Esophagus squamous epithelium (tissue), 5 donors: ENCODE measurements around the gene DCP2. TPM values are rescaled to one million over a fixed set of nuclear protein-coding genes. Genes with fewer than 3 reads are reported as not detected.

Experiments
- DNase-seq: peaks from one replicate; lab custom pipeline; 2025; lab: John Stamatoyannopoulos, UW
- H3K27ac ChIP-seq, 4 donors: fragments of 200-600 bp; sonication (generic); one replicate each; pipeline ENCODE4 v1.5.1; 2016 to 2019; ENCODE audit warnings: mild to moderate bottlenecking in 1 of 4
- H3K27me3 ChIP-seq, 4 donors: fragments of 200-600 bp; sonication (generic); 1 replicate in 3 of 4; 2 replicates in 1 of 4; pipeline versions ENCODE4 v1.5.1 to v1.6.0; 2017 to 2021; ENCODE audit warnings: antibody characterized with exemption in 1 of 4
- H3K36me3 ChIP-seq, 3 donors: fragments of 200-600 bp; sonication (generic); one replicate each; pipeline ENCODE4 v1.5.1; 2016 to 2019
- H3K4me1 ChIP-seq, 3 donors: fragments of 200-600 bp; sonication (generic); one replicate each; pipeline ENCODE4 v1.5.1; 2017 to 2019
- H3K4me3 ChIP-seq, 4 donors: fragments of 200-600 bp; sonication (generic); 1 replicate in 3 of 4; 2 replicates in 1 of 4; pipeline ENCODE4 v1.5.1; 2016 to 2019; ENCODE audit warnings: mild to moderate bottlenecking in 2 of 4, moderate library complexity in 1 of 4
- H3K9me3 ChIP-seq, 3 donors: fragments of 200-600 bp; sonication (generic); one replicate each; pipeline ENCODE4 v1.5.1; 2016 to 2019
- CTCF ChIP-seq, 6 experiments: fragments of 450-650 bp in 4 of 6; fragments of 200-600 bp in 2 of 6; sonication (generic) in 2 of 6; IDR thresholded peaks; one replicate each; pipeline ENCODE4 v1.5.1; 2016 to 2019; ENCODE audit warnings: antibody characterized with exemption in 6 of 6, mild to moderate bottlenecking in 4 of 6, moderate library complexity in 4 of 6
- POLR2A ChIP-seq, 4 donors: fragments of 450-650 bp; IDR thresholded peaks; one replicate each; pipeline ENCODE4 v1.6.1; 2017; ENCODE audit warnings: antibody characterized with exemption in 4 of 4, mild to moderate bottlenecking in 4 of 4, moderate library complexity in 3 of 4
- WGBS, 2 donors: methylation state at CpG; one replicate each; pipeline ENCODE4 v1.1.5; 2018; 5-methylcytosine and 5-hydroxymethylcytosine counted together
- intact Hi-C: fragments of 100-400 bp; cut with DNase I; formaldehyde crosslinking; loops from one replicate; pipeline ENCODE4 v1.15.0; 2022
- total RNA-seq, 4 donors: library from RNA; depleted of rRNA; stranded (reverse); fragments of >200 nt; gene quantifications; one replicate each; pipeline ENCODE4 v1.1.0, GENCODE V29; 2016
- donor health status: DM: yes; HTN: yes; CAD: no.

Gene DCP2
- total RNA-seq, 4 donors from 2014 or later: 9.0 to 24.9 (median 17.4) TPM

GRCh38 chr5:112973904-112974303, 2.7 kb upstream of the DCP2 start:
- H3K9me3 ChIP-seq: no peaks in the 10 kb centered on the region
- no peak overlapping the region for H3K4me3 ChIP-seq
- no peaks in the 10 kb centered on the region for H3K36me3 ChIP-seq
- intact Hi-C loops: no loop called here
- WGBS, 2 donors: 100% methylated on average over 1 of the region's 1 CpG; no CpG with 5 or more reads in 1 of the 2 donors
- no peak overlapping the region for H3K27ac ChIP-seq
- H3K4me1 ChIP-seq: peaks cover 7 to 28% (median 13%) of the 10 kb centered on the region in 3 donors
- no peak for TF ChIP-seq POLR2A (IDR thresholded peaks at IDR 0.05)
- TF ChIP-seq CTCF (IDR thresholded peaks at IDR 0.05): no peak
- DNase-seq: no peak
- H3K27me3 ChIP-seq: peaks cover 0 to 58% (median 0%) of the 10 kb centered on the region in 4 donors

- Histone ChIP-seq H3K36me3 (no peaks in the 10 kb centered on the region), H3K9me3 (no peaks in the 10 kb centered on the region), H3K4me1 (peaks cover 7 to 38% (median 18%) of the 10 kb centered on the region in 3 donors), H3K27me3 (peaks cover 0 to 48% (median 0%) of the 10 kb centered on the region in 4 donors), H3K4me3 (no peak overlapping the region), H3K27ac (no peak overlapping the region)
- 87 to 100% methylated on average over 1 of the region's 1 CpG for WGBS, 2 donors
- intact Hi-C loops: no loop called here
- TF ChIP-seq POLR2A (IDR thresholded peaks at IDR 0.05) (no peak), CTCF (IDR thresholded peaks at IDR 0.05) (no peak)
- DNase-seq: no peak
Measured at GRCh38 chr5:112974901-112975300, 1.7 kb upstream of the DCP2 start.

GRCh38 chr5:112975721-112976431, 722 bp upstream of the DCP2 start:
- H3K27ac ChIP-seq: peak overlapping the region; percentile 91 to 96 (median 92)
- 25 to 29% methylated on average over 11 of the region's 11 CpGs for WGBS, 2 donors
- peaks cover 7 to 48% (median 22%) of the 10 kb centered on the region in 3 donors for H3K4me1 ChIP-seq
- DNase-seq: no peak
- no peaks in the 10 kb centered on the region for H3K9me3 ChIP-seq
- TF ChIP-seq CTCF (IDR thresholded peaks at IDR 0.05): no peak
- TF ChIP-seq POLR2A (IDR thresholded peaks at IDR 0.05): no peak
- intact Hi-C loops: no loop called here
- no peaks in the 10 kb centered on the region for H3K36me3 ChIP-seq
- peak overlapping the region; percentile 82 to 95 (median 90) for H3K4me3 ChIP-seq
- peaks cover 0 to 38% (median 0%) of the 10 kb centered on the region in 4 donors for H3K27me3 ChIP-seq

- H3K36me3 ChIP-seq: no peaks in the 10 kb centered on the region
- TF ChIP-seq POLR2A (IDR thresholded peaks at IDR 0.05): no peak
- no peak for TF ChIP-seq CTCF (IDR thresholded peaks at IDR 0.05)
- intact Hi-C loops: no loop called here
- WGBS, 2 donors: 0% methylated on average over 16 of the region's 16 CpGs
- peaks cover 7 to 62% (median 22%) of the 10 kb centered on the region in 3 donors for H3K4me1 ChIP-seq
- H3K9me3 ChIP-seq: no peaks in the 10 kb centered on the region
- peaks cover 0 to 23% (median 0%) of the 10 kb centered on the region in 4 donors for H3K27me3 ChIP-seq
- peak overlapping the region; percentile 91 to 96 (median 92) for H3K27ac ChIP-seq
- peak overlapping the region; percentile 82 to 95 (median 90) for H3K4me3 ChIP-seq
- no peak for DNase-seq
Measured at GRCh38 chr5:112977440-112977861, 853 bp downstream of the DCP2 start.

- H3K27me3 ChIP-seq: peaks cover 0 to 19% (median 0%) of the 10 kb centered on the region in 4 donors
- H3K27ac ChIP-seq: no peak overlapping the region
- no peaks in the 10 kb centered on the region for H3K9me3 ChIP-seq
- DNase-seq: no peak
- 19 to 21% methylated on average over 2 of the region's 2 CpGs for WGBS, 2 donors
- intact Hi-C loops: no loop called here
- peaks cover 7 to 56% (median 22%) of the 10 kb centered on the region in 3 donors for H3K4me1 ChIP-seq
- TF ChIP-seq POLR2A (IDR thresholded peaks at IDR 0.05): no peak
- no peak for TF ChIP-seq CTCF (IDR thresholded peaks at IDR 0.05)
- H3K4me3 ChIP-seq: peak overlapping the region in 2 of 4 donors; percentile 25 to 95
- no peaks in the 10 kb centered on the region for H3K36me3 ChIP-seq
Measured at GRCh38 chr5:112978836-112979235, 2.2 kb downstream of the DCP2 start.
